HG03575 (cell line): ENCODE measurements around the gene GGCT.

Source experiments
- ATAC-seq: cut with Tn5 transposase; IDR thresholded peaks from one replicate; pipeline ENCODE4 v1.9.1; 2021; ENCODE audit not compliant: unreplicated experiment, insufficient number of reproducible peaks, low FRiP score; ENCODE audit errors: extremely low read depth

GGCT gene

GRCh38 chr7:30448461-30449189 is 56.0 kb downstream of the GGCT start:
- ATAC-seq = no peak

GRCh38 chr7:30447466-30447865 is 57.2 kb downstream of the GGCT start:
- ATAC-seq = no peak
